WTC11 (cell line): ENCODE measurements around the gene ERC2.

Source experiments
- CTCF ChIP-seq: fragments of 200-600 bp; IDR thresholded peaks from 2 replicates; pipeline ENCODE4 v1.8.0; 2022; ENCODE audit warnings: antibody characterized with exemption
- MYBL2 ChIP-seq: sonication (generic); formaldehyde crosslinking; IDR thresholded peaks from 2 replicates; pipeline ENCODE4 v1.8.1; 2023; ENCODE audit warnings: mild to moderate bottlenecking, moderate library complexity, missing genetic modification reagents

GRCh38 chr3:56192001-56192400 is 276.3 kb downstream of the ERC2 start:
- TF ChIP-seq CTCF (no peak), MYBL2 (no peak)
